ENCODE measurements around the gene SEC24A. TPM values are rescaled to one million over a fixed set of nuclear protein-coding genes. Genes with fewer than 3 reads are reported as not detected.
"Not testable (repeated sequence)": the region's sequence is repeated elsewhere in the genome, so short reads cannot be mapped to it uniquely, and the experiment has no call there.

Gene SEC24A
- total RNA-seq, 1 experiment from 2014 or later: 5.6 TPM

- H3K36me3 ChIP-seq (ENCODE audit: low read depth, low read length): no peaks in the 10 kb centered on the region
- intact Hi-C loops (cut with micrococcal nuclease): loop anchor here (1.0 kb wide), 1 partner anchor 16 kb away; the partner anchor contains the start of gene SAR1B
- ChIA-PET POLR2A (ENCODE audit: unreplicated experiment) (no interaction called here), CTCF (no interaction called here)
- H2AFZ ChIP-seq (ENCODE audit: low read length): peak overlapping the region; percentile 93
- no peaks in the 10 kb centered on the region for H3F3A ChIP-seq (ENCODE audit: low read length, unreplicated experiment)
- no peaks in the 10 kb centered on the region for H3K9me3 ChIP-seq (ENCODE audit: low read length)
- H3K27ac ChIP-seq (ENCODE audit: low read length): peak overlapping the region; percentile 92
- peaks cover 14% of the 10 kb centered on the region for H3K4me1 ChIP-seq (ENCODE audit: insufficient read depth, low read length)
- H3K4me2 ChIP-seq (ENCODE audit: low read length): peak overlapping the region; percentile 98
- ATAC-seq: no peak; the same call in 1 of the 2 replicates
- peak overlapping the region; percentile 96 for H3K9ac ChIP-seq (ENCODE audit: low read length)
- H3K27me3 ChIP-seq (ENCODE audit: low read length): no peaks in the 10 kb centered on the region
- H3K4me3 ChIP-seq (ENCODE audit: low read length): peak overlapping the region; percentile 94
- peaks cover 46% of the 10 kb centered on the region for H3K79me2 ChIP-seq (ENCODE audit: low read length)
- no peak for DNase-seq
- TF ChIP-seq CTCF (conservative IDR thresholded peaks at IDR 0.05; ENCODE audit: low read depth, low read length) (no peak), EZH2 (IDR thresholded peaks at IDR 0.05; ENCODE audit: low read length, unreplicated experiment) (no peak), EZH2phosphoT487 (IDR thresholded peaks at IDR 0.05; ENCODE audit: borderline replicate concordance, low read length) (no peak)
- no peaks in the 10 kb centered on the region for H3K9me2 ChIP-seq (replicated peaks; ENCODE audit: low read length)
- H4K20me1 ChIP-seq (ENCODE audit: low read length): 0 out of 2 replicates have a peak, but pooled peaks cover 3% of the 10 kb centered on the region
- TSS peak; percentile 95 for BruUV-seq (replicated peaks)
These were observed 698 bp upstream of the SEC24A start for GRCh38 chr5:134647750-134648424.

GRCh38 chr5:134649163-134649835 is 714 bp downstream of the SEC24A start:
- no peak for TF ChIP-seq EZH2phosphoT487 (IDR thresholded peaks at IDR 0.05; ENCODE audit: borderline replicate concordance, low read length)
- no peak for TF ChIP-seq CTCF (conservative IDR thresholded peaks at IDR 0.05; ENCODE audit: low read depth, low read length)
- no peak for TF ChIP-seq EZH2 (IDR thresholded peaks at IDR 0.05; ENCODE audit: low read length, unreplicated experiment)
- peak overlapping the region; percentile 94 for H3K4me3 ChIP-seq (ENCODE audit: low read length)
- no peaks in the 10 kb centered on the region for H3K9me3 ChIP-seq (ENCODE audit: low read length)
- no peaks in the 10 kb centered on the region for H3K36me3 ChIP-seq (ENCODE audit: low read depth, low read length)
- ChIA-PET POLR2A (ENCODE audit: unreplicated experiment) (no interaction called here), CTCF (no interaction called here)
- no peaks in the 10 kb centered on the region for H3K27me3 ChIP-seq (ENCODE audit: low read length)
- DNase-seq (no peak), ATAC-seq (peak; percentile 32; the same call in 1 of the 2 replicates)
- no peaks in the 10 kb centered on the region for H3K9me2 ChIP-seq (replicated peaks; ENCODE audit: low read length)
- H3K4me1 ChIP-seq (ENCODE audit: insufficient read depth, low read length): peaks cover 14% of the 10 kb centered on the region
- H4K20me1 ChIP-seq (ENCODE audit: low read length): 0 out of 2 replicates have a peak, but pooled peaks cover 3% of the 10 kb centered on the region
- intact Hi-C loops (cut with micrococcal nuclease): no loop called here
- H2AFZ ChIP-seq (ENCODE audit: low read length): peak overlapping the region; percentile 93
- H3K9ac ChIP-seq (ENCODE audit: low read length): peak overlapping the region; percentile 96
- TSS peak; percentile 70 for BruUV-seq (replicated peaks)
- H3K79me2 ChIP-seq (ENCODE audit: low read length): peaks cover 56% of the 10 kb centered on the region
- H3F3A ChIP-seq (ENCODE audit: low read length, unreplicated experiment): no peaks in the 10 kb centered on the region
- peak overlapping the region; percentile 98 for H3K4me2 ChIP-seq (ENCODE audit: low read length)
- peak overlapping the region; percentile 92 for H3K27ac ChIP-seq (ENCODE audit: low read length)

DNA sequence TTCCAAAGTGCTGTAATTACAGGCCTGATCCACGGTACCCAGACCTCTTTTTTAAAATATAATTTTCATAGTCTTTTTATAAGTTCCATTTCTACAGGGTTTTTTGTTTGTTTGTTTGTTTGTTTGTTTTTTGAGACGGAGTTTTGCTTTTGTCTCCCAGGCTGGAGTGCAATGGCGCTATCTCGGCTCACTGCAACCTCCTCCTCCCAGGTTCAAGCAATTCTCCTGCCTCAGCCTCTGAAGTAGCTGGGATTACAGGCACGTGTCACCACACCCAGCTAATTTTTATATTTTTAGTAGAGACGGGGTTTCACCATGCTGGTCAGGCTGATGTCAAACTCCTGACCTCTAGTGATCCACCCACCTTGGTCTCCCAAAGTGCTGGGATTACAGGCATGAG is 2.1 kb downstream of the SEC24A start:
- H3K27me3 ChIP-seq (ENCODE audit: low read length); H3K9me2 ChIP-seq (replicated peaks; ENCODE audit: low read length); H3K9me3 ChIP-seq (ENCODE audit: low read length); intact Hi-C loops (cut with micrococcal nuclease); BruUV-seq (replicated peaks); H3K36me3 ChIP-seq (ENCODE audit: low read depth, low read length); POLR2A ChIA-PET (ENCODE audit: unreplicated experiment); H2AFZ ChIP-seq (ENCODE audit: low read length); H3K9ac ChIP-seq (ENCODE audit: low read length); H3K27ac ChIP-seq (ENCODE audit: low read length); H4K20me1 ChIP-seq (ENCODE audit: low read length); H3F3A ChIP-seq (ENCODE audit: low read length, unreplicated experiment); DNase-seq; ATAC-seq; CTCF ChIA-PET; H3K4me3 ChIP-seq (ENCODE audit: low read length): not testable (repeated sequence)
- H3K4me1 ChIP-seq (ENCODE audit: insufficient read depth, low read length): peaks cover 14% of the 10 kb centered on the region
- peaks cover 70% of the 10 kb centered on the region for H3K79me2 ChIP-seq (ENCODE audit: low read length)
- peak overlapping the region; percentile 98 for H3K4me2 ChIP-seq (ENCODE audit: low read length)
